Pancreas (tissue), 10 donors: ENCODE results near the gene ZNF683. TPM values are rescaled to one million over a fixed set of nuclear protein-coding genes. Genes with fewer than 3 reads are reported as not detected.

Experiments used
- ATAC-seq, 4 donors: fragments of 200-7000 bp; cut with Tn5 transposase; one replicate each; pipeline versions ENCODE4 v1.8.0 to v1.9.1; 2020; ENCODE audit warnings: mild to moderate bottlenecking in 4 of 4, moderate library complexity in 4 of 4
- DNase-seq, 6 donors: peaks; one replicate each; pipeline ENCODE4 v3.0.0-alpha.2; 2020
- FAIRE-seq: peaks from 2 replicates; lab custom pipeline; 2012; peaks lifted over from hg19 to GRCh38; lab: Jason Lieb, UNC
- H3K27ac ChIP-seq, 4 donors: fragments of 200-600 bp; sonication (generic); 1 replicate in 3 of 4; 2 replicates in 1 of 4; pipeline versions ENCODE4 v1.5.0 to v1.8.0; 2020
- H3K27me3 ChIP-seq, 4 donors: fragments of 200-600 bp; one replicate each; pipeline ENCODE4 v1.8.0; 2021
- H3K36me3 ChIP-seq, 3 donors: fragments of 200-600 bp; sonication (generic) in 1 of 3; one replicate each; pipeline versions ENCODE4 v1.5.0 to v1.8.0; 2020 to 2021
- H3K4me1 ChIP-seq, 3 donors: fragments of 200-600 bp; one replicate each; pipeline ENCODE4 v1.8.0; 2021
- H3K4me3 ChIP-seq, 4 donors: fragments of 200-600 bp; sonication (generic) in 2 of 4; one replicate each; pipeline versions ENCODE4 v1.5.0 to v1.8.0; 2020 to 2021
- H3K9me3 ChIP-seq, 4 donors: fragments of 200-600 bp; one replicate each; pipeline ENCODE4 v1.8.0; 2021
- WGBS, 2 donors: extraction: QIAGEN DNeasy Blood & Tissue Kit; methylation state at CpG; one replicate each; pipeline ENCODE4 v1.1.7; 2013; 5-methylcytosine and 5-hydroxymethylcytosine counted together
- intact Hi-C, 3 donors: fragments of 100-400 bp; cut with DNase I; formaldehyde crosslinking; loops; one replicate each; pipeline versions ENCODE4 v1.11.1 to v1.14.2; 2022
- polyA plus RNA-seq, 2 donors: library from polyadenylated mRNA; stranded (reverse); fragments of 200-250 nt; gene quantifications; one replicate each; pipeline ENCODE4 v1.2.3, GENCODE V29; 2013
- total RNA-seq, 6 donors: library from RNA; stranded (reverse); fragmentation: NEBNext Ultra II Directional in 4 of 6; extraction: Animal tissue kit (Norgen Biotek cat#: 25700) in 4 of 6; gene quantifications; one replicate each; pipeline versions ENCODE4 v1.2.1 to v1.2.4, GENCODE V29; 2021 to 2023
- TF ChIP-seq, protein P1 (sequence below), 4 donors: fragments of 200-600 bp; sonication (generic) in 3 of 4; IDR thresholded peaks; one replicate each; pipeline versions ENCODE4 v1.5.0 to v1.8.0; 2021; ENCODE audit warnings: antibody characterized with exemption in 4 of 4
- donor health status: healthy with polysubstance abuse.
- donor health status: DM: no; HTN: no; CAD: no; lungs with moderate emphysema.
- donor health status: DM: no; HTN: no; CAD: no.
- donor health status: control.
- donor health status: control.
- donor health status: Bipolar disorder and iron deficiency.
- donor health status: DM: yes; HTN: yes; CAD: no.
- donor health status: DM: no; HTN: no; CAD: no.
- donor health status: DM: no; HTN: no; CAD: no.
- donor health status: DM: yes; HTN: yes; CAD: no.

Gene ZNF683
- total and polyA plus RNA-seq, 8 donors, result 0.12 to 0.47 (median 0.27) TPM; not detected in 4

DNA sequence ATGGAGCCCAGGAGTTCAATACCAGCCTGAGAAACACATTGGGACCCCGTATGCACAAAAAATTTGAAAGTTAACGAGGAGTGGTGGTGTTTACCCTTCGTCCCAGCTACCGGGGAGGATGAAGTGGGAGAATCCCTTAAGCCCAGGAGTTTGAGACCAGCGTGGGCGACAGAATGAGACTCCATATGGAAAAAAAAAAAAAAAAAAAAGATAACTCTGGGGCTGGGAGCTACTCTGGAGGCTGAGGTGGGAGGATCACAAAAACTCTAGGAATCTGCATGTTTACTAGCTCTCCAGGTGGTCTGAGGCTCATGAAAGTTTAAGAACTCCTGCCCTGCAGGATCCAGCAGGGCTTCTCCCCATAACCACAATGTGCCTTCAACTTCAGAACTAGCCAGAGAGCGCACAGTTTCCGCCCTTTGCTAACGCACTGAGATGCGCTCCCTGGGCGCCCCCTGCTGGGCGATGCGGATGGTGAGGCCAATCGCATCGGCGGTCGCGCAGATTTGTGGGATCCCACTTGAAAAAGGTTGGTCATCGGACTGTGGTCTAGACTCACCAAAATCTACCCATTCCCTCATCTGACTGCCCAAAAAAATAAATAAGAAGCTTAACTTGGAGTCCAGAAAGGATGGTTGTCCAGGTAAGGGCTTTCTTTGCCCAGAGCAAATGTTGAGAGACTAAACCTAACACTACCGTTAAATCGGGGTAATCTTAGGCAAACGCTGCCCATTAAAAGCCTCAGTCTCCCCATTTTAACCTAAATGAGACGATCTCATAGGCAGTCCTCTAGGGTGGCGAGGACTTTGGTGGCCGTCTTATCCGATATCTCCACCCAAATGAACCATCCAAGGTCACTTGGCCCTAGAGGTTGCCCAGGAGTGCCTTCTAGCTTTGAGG is 8.8 kb downstream of the ZNF683 start:
- FAIRE-seq, result no peak
- H3K9me3 ChIP-seq, result no peaks in the 10 kb centered on the region
- H3K27me3 ChIP-seq, result peaks cover 0 to 18% (median 0%) of the 10 kb centered on the region in 4 donors
- peaks cover 0 to 9% (median 0%) of the 10 kb centered on the region in 3 donors for H3K4me1 ChIP-seq
- no peak overlapping the region for H3K4me3 ChIP-seq
- no peaks in the 10 kb centered on the region for H3K36me3 ChIP-seq
- peak; percentile 60 to 94 (median 80) for DNase-seq
- intact Hi-C loops, result no loop called here
- H3K27ac ChIP-seq, result no peak overlapping the region
- WGBS, 2 donors, result 21 to 27% methylated on average over 26 of the region's 26 CpGs
- ATAC-seq, result peak; percentile 70 to 89 (median 84)
- TF ChIP-seq, protein P1, sequence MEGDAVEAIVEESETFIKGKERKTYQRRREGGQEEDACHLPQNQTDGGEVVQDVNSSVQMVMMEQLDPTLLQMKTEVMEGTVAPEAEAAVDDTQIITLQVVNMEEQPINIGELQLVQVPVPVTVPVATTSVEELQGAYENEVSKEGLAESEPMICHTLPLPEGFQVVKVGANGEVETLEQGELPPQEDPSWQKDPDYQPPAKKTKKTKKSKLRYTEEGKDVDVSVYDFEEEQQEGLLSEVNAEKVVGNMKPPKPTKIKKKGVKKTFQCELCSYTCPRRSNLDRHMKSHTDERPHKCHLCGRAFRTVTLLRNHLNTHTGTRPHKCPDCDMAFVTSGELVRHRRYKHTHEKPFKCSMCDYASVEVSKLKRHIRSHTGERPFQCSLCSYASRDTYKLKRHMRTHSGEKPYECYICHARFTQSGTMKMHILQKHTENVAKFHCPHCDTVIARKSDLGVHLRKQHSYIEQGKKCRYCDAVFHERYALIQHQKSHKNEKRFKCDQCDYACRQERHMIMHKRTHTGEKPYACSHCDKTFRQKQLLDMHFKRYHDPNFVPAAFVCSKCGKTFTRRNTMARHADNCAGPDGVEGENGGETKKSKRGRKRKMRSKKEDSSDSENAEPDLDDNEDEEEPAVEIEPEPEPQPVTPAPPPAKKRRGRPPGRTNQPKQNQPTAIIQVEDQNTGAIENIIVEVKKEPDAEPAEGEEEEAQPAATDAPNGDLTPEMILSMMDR (IDR thresholded peaks at IDR 0.05), result peak; percentile 84 to 96 (median 87)

DNA sequence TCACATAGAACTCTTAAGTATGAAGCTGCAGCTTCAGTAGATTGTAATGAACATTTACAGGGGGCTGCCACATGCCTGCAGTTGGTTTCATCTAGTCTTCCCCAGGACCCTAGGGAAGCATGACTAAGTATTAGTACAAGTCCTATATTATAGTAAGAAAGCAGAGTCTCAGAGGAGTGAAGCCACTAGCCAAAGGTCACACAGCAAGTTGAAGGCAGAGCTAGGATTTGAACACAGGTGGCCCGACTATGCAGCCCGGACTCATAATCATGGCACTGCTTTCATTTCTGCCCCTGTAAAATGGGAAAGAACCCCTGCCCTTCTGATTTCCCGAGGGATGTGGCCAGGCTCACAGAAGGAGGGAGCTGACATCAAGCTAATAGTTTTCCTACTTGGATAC is 10.2 kb downstream of the ZNF683 start:
- H3K36me3 ChIP-seq, result no peaks in the 10 kb centered on the region
- H3K4me1 ChIP-seq, result peaks cover 0 to 9% (median 0%) of the 10 kb centered on the region in 3 donors
- intact Hi-C loops, result no loop called here
- FAIRE-seq, result no peak
- TF ChIP-seq, protein P1 (IDR thresholded peaks at IDR 0.05), result no peak
- 70 to 87% methylated on average over 3 of the region's 3 CpGs for WGBS, 2 donors
- no peak overlapping the region for H3K27ac ChIP-seq
- no peak for DNase-seq
- no peaks in the 10 kb centered on the region for H3K9me3 ChIP-seq
- ATAC-seq, result no peak
- peaks cover 0 to 18% (median 0%) of the 10 kb centered on the region in 4 donors for H3K27me3 ChIP-seq
- no peak overlapping the region for H3K4me3 ChIP-seq

DNA sequence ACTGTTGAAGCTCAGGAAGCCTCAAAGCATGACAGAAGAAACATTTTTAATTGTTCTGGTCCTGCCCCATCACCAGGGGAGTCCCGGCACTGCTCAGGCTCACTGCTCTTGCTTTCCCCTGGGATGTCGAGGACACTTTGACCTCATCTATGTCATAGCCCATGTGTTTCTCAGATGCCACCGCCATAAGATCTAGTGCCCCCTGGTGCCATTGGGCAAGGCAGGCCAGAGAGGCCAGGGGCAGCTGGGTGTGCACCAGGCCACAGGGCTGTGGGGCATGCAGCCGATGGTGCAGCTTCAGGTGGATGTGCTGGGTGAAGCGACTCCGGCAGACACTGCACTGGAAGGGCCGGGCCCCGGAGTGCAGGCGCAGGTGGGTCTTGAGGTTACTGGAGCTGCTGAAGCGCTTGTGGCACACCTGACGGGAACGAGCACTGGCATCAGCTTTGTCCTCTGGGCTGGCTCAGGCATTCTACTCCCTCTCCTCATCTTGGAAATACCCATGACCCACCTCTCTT is 10.9 kb downstream of the ZNF683 start:
- ATAC-seq, result no peak
- Histone ChIP-seq H3K27ac (no peak overlapping the region), H3K4me3 (no peak overlapping the region), H3K36me3 (no peaks in the 10 kb centered on the region), H3K9me3 (no peaks in the 10 kb centered on the region), H3K4me1 (peaks cover 0 to 9% (median 0%) of the 10 kb centered on the region in 3 donors), H3K27me3 (peaks cover 0 to 18% (median 0%) of the 10 kb centered on the region in 4 donors)
- TF ChIP-seq, protein P1 (IDR thresholded peaks at IDR 0.05), result no peak
- peak in 1 of 6 donors; percentile 66 for DNase-seq
- intact Hi-C loops, result no loop called here
- FAIRE-seq, result no peak
- 77 to 84% methylated on average over 12 of the region's 12 CpGs for WGBS, 2 donors

DNA sequence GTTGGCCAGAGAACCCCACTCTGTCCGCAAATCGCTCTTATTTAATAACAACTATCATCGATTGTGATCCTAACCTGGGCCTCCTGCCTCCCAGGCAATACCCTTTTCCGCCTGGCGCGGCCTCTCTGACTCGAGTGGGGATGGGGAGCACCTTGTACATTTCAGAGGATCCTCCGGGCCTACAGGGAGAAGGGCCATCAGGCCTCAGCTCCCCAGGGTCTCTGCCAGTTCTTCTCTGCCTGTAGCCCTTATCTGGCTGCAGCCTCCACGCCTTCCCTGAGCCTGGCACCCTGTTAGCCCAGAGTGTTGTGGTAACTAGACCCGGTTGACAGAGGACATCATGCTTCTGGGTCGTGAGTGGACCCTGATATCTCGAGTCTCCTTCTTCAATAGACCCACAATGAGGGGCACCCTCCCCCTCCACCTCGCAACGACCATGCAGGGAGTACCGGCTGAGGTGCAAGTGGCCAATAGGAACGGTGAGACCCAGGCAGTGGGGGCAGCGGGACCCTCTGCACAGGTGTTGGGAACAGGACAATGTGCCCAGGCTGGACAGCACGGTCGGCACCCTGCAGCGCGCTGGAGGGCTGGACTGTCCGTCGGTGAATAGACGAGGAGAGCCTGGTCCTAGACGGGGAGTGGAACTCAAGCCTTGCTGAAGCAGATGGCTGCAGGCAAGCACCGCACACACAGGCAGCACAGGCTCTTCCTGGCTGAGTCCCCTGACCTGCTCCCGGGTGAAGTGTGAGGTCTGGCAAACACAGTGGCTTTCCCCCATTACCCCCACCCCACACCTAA is 11.5 kb downstream of the ZNF683 start:
- DNase-seq (no peak), FAIRE-seq (no peak), ATAC-seq (no peak)
- Histone ChIP-seq H3K4me3 (peak overlapping the region in 1 of 4 donors; percentile 27), H3K9me3 (no peaks in the 10 kb centered on the region), H3K36me3 (no peaks in the 10 kb centered on the region), H3K4me1 (peaks cover 0 to 9% (median 0%) of the 10 kb centered on the region in 3 donors), H3K27me3 (peaks cover 0 to 18% (median 0%) of the 10 kb centered on the region in 4 donors), H3K27ac (no peak overlapping the region)
- TF ChIP-seq, protein P1 (IDR thresholded peaks at IDR 0.05), result no peak
- intact Hi-C loops, result no loop called here
- WGBS, 2 donors, result 54% methylated on average over 24 to 27 of the region's 27 CpGs
